GM06990 (cell line): ENCODE data around the gene KCNS1.

Experiments used
- DNase-seq: peaks from one replicate; pipeline ENCODE4 v3.0.0-alpha.2; 2011; ENCODE audit not compliant: insufficient read length; ENCODE audit errors: extremely low read depth
- H3K27me3 ChIP-seq: replicated peaks from 2 replicates; pipeline ENCODE4 v1.6.0; 2011; ENCODE audit warnings: low read length; ENCODE audit not compliant: control insufficient read depth, insufficient read depth
- H3K36me3 ChIP-seq: 2 replicates; pipeline ENCODE4 v1.5.1; 2011; ENCODE audit warnings: low read length; ENCODE audit not compliant: control insufficient read depth, insufficient read depth
- H3K4me3 ChIP-seq: replicated peaks from 2 replicates; pipeline ENCODE4 v1.5.1; 2011; ENCODE audit warnings: low read depth, mild to moderate bottlenecking, control low read depth, low read length
- CTCF ChIP-seq: IDR thresholded peaks from 2 replicates; pipeline ENCODE4 v1.5.1; 2011; ENCODE audit warnings: low read length, control low read depth, mild to moderate bottlenecking, inconsistent platforms; ENCODE audit not compliant: insufficient read depth, poor library complexity, severe bottlenecking

Gene KCNS1

DNA sequence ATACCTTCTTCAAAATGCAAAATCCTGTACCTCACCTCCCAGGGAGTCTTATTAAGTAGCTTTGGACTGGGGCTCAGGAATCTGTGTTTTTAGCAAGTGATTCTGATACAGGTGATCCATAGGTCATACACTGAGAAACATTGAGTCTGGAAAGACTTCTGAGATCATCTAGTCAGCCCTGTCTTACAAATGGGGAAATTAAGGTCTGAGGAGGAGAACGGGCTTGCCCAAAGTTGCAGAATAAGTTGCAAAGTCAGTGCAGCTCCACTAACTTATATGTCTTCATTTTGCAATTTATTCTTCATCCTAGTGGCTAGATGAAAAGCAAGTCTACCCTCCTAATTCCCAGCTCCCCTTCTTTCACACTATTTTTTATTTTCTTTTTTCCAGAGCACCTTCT lies 28.9 kb downstream of the KCNS1 start:
- Histone ChIP-seq H3K27me3 (no peaks in the 10 kb centered on the region), H3K4me3 (no peak overlapping the region), H3K36me3 (peaks cover 23% of the 10 kb centered on the region)
- no peak for DNase-seq
- no peak for TF ChIP-seq CTCF

DNA sequence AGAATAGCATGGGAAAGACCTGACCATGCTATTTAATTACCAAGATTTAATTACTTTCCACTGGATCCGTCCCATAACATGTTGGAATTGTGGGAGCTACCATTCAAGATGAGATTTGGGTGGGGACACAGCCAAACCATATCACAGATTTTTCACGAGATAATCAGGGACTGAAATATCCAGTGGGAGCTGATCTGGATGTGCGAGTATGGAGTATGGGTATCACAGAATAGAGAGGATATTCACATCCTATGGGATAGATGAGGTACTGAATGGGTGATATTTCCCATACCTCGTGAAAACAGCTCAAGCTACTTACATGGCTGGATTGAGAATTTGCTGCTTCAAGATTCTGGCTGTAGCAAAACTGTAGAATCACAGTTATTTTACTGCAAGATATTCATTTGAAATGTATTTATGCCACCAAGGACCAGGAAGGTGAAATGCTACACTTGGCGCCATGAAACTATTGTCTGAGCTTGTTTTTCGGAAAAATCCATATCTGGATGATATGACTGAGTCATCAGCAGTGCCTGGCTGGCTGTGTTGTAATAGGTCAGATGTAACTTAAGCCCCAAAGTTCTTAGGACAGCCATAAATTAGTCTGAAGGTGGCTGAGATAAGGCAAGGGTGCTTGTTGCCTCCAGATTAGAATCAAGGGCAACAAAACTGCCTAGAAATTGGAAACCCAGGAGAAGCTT lies 29.8 kb downstream of the KCNS1 start:
- Histone ChIP-seq H3K27me3 (no peaks in the 10 kb centered on the region), H3K4me3 (no peak overlapping the region), H3K36me3 (peaks cover 20% of the 10 kb centered on the region)
- DNase-seq = no peak
- no peak for TF ChIP-seq CTCF

DNA sequence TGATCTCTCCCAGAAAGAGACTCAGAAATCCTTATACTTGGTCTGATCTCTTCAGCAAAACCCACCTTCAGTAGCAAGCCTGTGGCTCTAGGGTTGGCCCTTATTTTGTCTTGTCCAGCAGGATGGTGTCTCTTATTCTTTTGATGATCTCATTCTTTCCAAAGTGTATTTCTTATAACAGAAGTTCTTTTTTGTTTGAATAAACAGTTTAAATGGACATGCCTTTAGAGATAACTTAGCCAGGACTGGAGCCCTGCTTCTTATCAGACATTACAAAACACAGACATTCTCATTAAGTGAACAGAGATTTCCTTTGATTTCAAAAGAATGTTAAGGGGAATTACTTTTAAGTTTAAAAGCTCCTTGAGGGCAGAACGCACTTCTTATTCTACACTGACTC lies 31.7 kb downstream of the KCNS1 start:
- Histone ChIP-seq H3K27me3 (no peaks in the 10 kb centered on the region), H3K36me3 (peaks cover 9% of the 10 kb centered on the region), H3K4me3 (no peak overlapping the region)
- TF ChIP-seq CTCF = no peak
- no peak for DNase-seq

DNA sequence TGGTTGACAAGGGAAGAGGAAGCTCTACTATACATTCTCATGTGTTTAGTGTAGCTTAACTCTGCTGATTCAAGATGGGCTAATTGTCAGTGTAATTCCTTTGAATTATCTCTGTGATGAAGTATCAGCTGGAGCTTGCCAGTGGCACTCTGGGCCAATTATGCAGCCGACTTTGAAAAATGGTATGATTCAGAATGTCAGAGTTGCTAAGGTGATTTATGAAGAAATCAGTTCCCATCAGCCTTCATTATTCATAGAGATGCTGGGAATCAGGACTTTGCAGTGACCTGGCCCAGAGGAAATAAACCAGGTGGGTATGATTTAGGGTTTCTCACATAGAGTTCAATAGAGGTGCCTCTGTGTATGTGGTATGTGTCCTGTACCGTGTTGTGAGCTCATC lies 33.4 kb downstream of the KCNS1 start:
- H3K36me3 ChIP-seq = peaks cover 7% of the 10 kb centered on the region
- H3K27me3 ChIP-seq = no peaks in the 10 kb centered on the region
- no peak for TF ChIP-seq CTCF
- no peak overlapping the region for H3K4me3 ChIP-seq
- DNase-seq = no peak

DNA sequence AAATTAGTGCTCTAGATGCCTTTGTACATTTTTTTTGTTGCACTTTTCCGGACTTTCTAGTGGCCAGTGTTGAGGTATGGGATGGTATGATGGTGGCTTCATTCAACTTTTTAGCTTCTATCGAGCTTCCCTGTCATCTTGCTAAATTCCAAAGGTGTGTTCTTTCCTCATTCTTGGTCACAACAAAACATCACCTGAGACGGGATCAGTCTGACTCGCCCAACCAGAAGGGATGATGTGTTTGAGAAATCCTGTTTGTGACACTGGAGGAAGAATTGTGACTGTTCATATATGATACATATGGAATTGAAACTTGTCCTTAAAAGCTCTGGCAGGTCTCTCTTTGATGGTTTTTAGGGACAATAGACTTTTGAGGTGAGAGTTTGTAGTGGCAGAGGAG lies 33.8 kb downstream of the KCNS1 start:
- peaks cover 7% of the 10 kb centered on the region for H3K36me3 ChIP-seq
- no peak for DNase-seq

More for the DNA sequence above, 33.8 kb downstream of the KCNS1 start:
- TF ChIP-seq CTCF = no peak
- H3K4me3 ChIP-seq = no peak overlapping the region
- no peaks in the 10 kb centered on the region for H3K27me3 ChIP-seq
